ENCODE data around the gene MRPL27.

The MRPL27 gene

GRCh38 chr17:50382931-50383330 lies 9.9 kb upstream of the MRPL27 start:
- no peak for TF ChIP-seq CTCF (IDR thresholded peaks at IDR 0.05; ENCODE audit: insufficient read depth, low read depth, low read length, missing control alignments)
- H3K4me3 ChIP-seq (ENCODE audit: low read length): no peak overlapping the region
- no peak for DNase-seq (ENCODE audit: low read depth)

GRCh38 chr17:50381920-50382319 lies 8.9 kb upstream of the MRPL27 start:
- H3K4me3 ChIP-seq (ENCODE audit: low read length): no peak overlapping the region
- no peak for TF ChIP-seq CTCF (IDR thresholded peaks at IDR 0.05; ENCODE audit: insufficient read depth, low read depth, low read length, missing control alignments)
- no peak for DNase-seq (ENCODE audit: low read depth)

GRCh38 chr17:50381260-50381815 lies 8.4 kb upstream of the MRPL27 start:
- H3K4me3 ChIP-seq (ENCODE audit: low read length): no peak overlapping the region
- no peak for DNase-seq (ENCODE audit: low read depth)
- TF ChIP-seq CTCF (IDR thresholded peaks at IDR 0.05; ENCODE audit: insufficient read depth, low read depth, low read length, missing control alignments): no peak

GRCh38 chr17:50380369-50381259 lies 7.6 kb upstream of the MRPL27 start:
- no peak for DNase-seq (ENCODE audit: low read depth)
- peak; percentile 10 for TF ChIP-seq CTCF (IDR thresholded peaks at IDR 0.05; ENCODE audit: insufficient read depth, low read depth, low read length, missing control alignments)
- no peak overlapping the region for H3K4me3 ChIP-seq (ENCODE audit: low read length)

GRCh38 chr17:50379351-50380132 lies 6.6 kb upstream of the MRPL27 start:
- no peak for TF ChIP-seq CTCF (IDR thresholded peaks at IDR 0.05; ENCODE audit: insufficient read depth, low read depth, low read length, missing control alignments)
- no peak for DNase-seq (ENCODE audit: low read depth)
- no peak overlapping the region for H3K4me3 ChIP-seq (ENCODE audit: low read length)

- no peak for TF ChIP-seq CTCF (IDR thresholded peaks at IDR 0.05; ENCODE audit: insufficient read depth, low read depth, low read length, missing control alignments)
- H3K4me3 ChIP-seq (ENCODE audit: low read length): no peak overlapping the region
Measured at GRCh38 chr17:50375858-50376538, 3.0 kb upstream of the MRPL27 start.

More at GRCh38 chr17:50375858-50376538, 3.0 kb upstream of the MRPL27 start:
- DNase-seq (ENCODE audit: low read depth): no peak
